Brain microvascular endothelial cell (primary cell): ENCODE results near the gene LCORL.
"Not testable (repeated sequence)": the region's sequence is repeated elsewhere in the genome, so short reads cannot be mapped to it uniquely, and the experiment has no call there.

ENCODE experiments used
- DNase-seq: peaks from one replicate; pipeline ENCODE4 v3.0.0-alpha.2; 2020
- H3K27ac ChIP-seq: fragments of 250-450 bp; sonication (Bioruptor Pico); 2 replicates; pipeline ENCODE4 v1.5.1; 2020; ENCODE audit warnings: mild to moderate bottlenecking, moderate library complexity
- H3K27me3 ChIP-seq: fragments of 250-450 bp; sonication (Bioruptor Pico); replicated peaks from 2 replicates; pipeline ENCODE4 v1.5.1; 2020; ENCODE audit warnings: mild to moderate bottlenecking
- H3K36me3 ChIP-seq: fragments of 250-450 bp; sonication (Bioruptor Pico); replicated peaks from 2 replicates; pipeline ENCODE4 v1.5.1; 2020; ENCODE audit warnings: mild to moderate bottlenecking
- H3K4me3 ChIP-seq: 2 replicates; pipeline ENCODE4 v1.5.1; 2011; ENCODE audit warnings: low read depth, mild to moderate bottlenecking, control low read depth, low read length, moderate library complexity
- CTCF ChIP-seq: IDR thresholded peaks from 2 replicates; pipeline ENCODE4 v1.5.1; 2011; ENCODE audit warnings: low read depth, mild to moderate bottlenecking, moderate library complexity, low read length, control low read depth, inconsistent platforms; ENCODE audit errors: missing control alignments
- in situ Hi-C: cut with HindIII; loops from 2 replicates; pipeline ENCODE4 v1.10.0; 2017; ENCODE audit warnings: low sequenced_read_pairs, low pct_ligation_motif_present

LCORL gene

DNA sequence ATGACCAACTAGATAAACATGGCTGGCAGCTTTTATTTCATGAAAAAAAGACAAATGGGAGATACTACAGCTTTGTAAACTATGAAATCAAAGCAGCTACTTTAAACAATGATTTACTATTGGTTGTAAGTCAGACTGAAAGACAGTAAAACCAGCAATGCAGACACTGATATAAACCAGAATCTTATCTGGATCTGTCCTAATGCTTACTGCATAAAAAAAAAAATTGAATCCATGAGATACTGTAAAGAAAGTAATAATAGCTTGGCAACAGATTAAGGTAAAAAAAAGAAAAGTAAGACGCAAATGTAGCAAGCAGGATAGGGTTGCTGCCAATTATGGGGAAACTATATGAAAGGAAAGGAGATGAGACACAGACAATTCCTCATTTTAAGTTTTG lies 7.3 kb downstream of the LCORL start:
- Histone ChIP-seq H3K4me3 (no peak overlapping the region), H3K36me3 (no peaks in the 10 kb centered on the region), H3K27ac (no peak overlapping the region), H3K27me3 (no peaks in the 10 kb centered on the region)
- no peak for DNase-seq
- TF ChIP-seq CTCF, result no peak
- in situ Hi-C loops, result no loop called here

DNA sequence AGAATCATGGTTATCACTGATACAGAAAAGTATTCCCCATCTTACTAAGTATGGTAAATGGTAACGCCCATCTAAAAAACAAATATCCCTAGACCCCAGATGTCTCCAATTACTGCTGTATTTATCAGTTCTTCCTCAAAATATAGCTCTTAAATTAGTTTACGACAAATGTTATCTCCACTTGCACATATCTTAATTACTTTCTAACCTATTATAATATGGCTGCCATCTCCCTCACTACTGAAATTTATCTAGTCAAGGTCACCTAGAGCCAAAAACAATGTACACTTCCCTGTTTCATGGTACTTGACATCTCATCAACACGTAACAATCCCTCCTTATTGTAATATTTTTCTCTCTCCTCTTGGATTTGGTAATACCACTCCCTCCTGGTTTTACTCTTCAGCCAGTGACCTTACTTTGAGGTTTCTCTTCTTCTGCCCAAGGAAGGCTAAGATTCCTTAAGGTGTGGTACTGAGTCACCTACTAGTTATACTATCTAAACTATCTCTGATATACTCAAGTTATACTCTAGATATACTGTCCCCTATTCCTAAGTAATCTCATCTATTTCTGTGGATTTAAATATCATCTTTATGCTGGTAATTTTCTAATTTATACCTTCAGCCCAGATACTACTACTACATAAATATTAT lies 8.6 kb downstream of the LCORL start:
- H3K27ac ChIP-seq, result no peak overlapping the region
- H3K36me3 ChIP-seq, result no peaks in the 10 kb centered on the region
- in situ Hi-C loops, result no loop called here
- TF ChIP-seq CTCF, result no peak
- no peak overlapping the region for H3K4me3 ChIP-seq
- H3K27me3 ChIP-seq, result no peaks in the 10 kb centered on the region
- DNase-seq, result no peak

- Histone ChIP-seq H3K27me3 (no peaks in the 10 kb centered on the region), H3K36me3 (no peaks in the 10 kb centered on the region), H3K4me3 (no peak overlapping the region), H3K27ac (no peak overlapping the region)
- no peak for TF ChIP-seq CTCF
- no peak for DNase-seq
- in situ Hi-C loops, result no loop called here
Measured at GRCh38 chr4:18012134-18012806, 9.3 kb downstream of the LCORL start.

- no peak for TF ChIP-seq CTCF
- in situ Hi-C loops, result no loop called here
- H3K27ac ChIP-seq, result no peak overlapping the region
- H3K4me3 ChIP-seq, result no peak overlapping the region
- no peaks in the 10 kb centered on the region for H3K36me3 ChIP-seq
- no peaks in the 10 kb centered on the region for H3K27me3 ChIP-seq
- no peak for DNase-seq
Measured at GRCh38 chr4:18007625-18008024, 13.9 kb downstream of the LCORL start.

DNA sequence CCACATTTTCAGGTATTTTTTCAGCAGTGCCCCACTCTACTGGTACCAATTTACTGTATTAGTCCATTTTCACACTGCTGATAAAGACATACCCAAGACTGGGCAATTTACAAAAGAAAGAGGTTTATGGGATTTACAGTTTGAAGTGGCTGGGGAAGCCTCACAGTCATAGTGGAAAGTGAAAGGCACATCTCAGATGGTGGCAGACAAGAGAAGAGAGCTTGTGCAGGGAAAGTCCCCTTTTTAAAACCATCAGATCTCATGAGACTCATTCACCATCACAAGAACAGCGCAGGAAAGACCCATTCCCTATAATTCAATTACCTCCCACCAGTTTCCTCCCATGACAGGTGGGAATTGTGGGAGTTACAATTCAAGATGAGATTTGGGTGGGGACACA lies 15.1 kb downstream of the LCORL start:
- H3K36me3 ChIP-seq, H3K27me3 ChIP-seq, H3K4me3 ChIP-seq, in situ Hi-C loops, H3K27ac ChIP-seq, DNase-seq: not testable (repeated sequence)

GRCh38 chr4:17997129-17997528 lies 24.4 kb downstream of the LCORL start:
- no peak for TF ChIP-seq CTCF
- H3K4me3 ChIP-seq, result no peak overlapping the region
- no peak for DNase-seq
- in situ Hi-C loops, result no loop called here
- H3K27ac ChIP-seq, result no peak overlapping the region
- H3K27me3 ChIP-seq, result no peaks in the 10 kb centered on the region
- no peaks in the 10 kb centered on the region for H3K36me3 ChIP-seq
